Lower lobe of right lung (tissue), 2 donors: ENCODE measurements around the gene CATSPER3. TPM values are rescaled to one million over a fixed set of nuclear protein-coding genes. Genes with fewer than 3 reads are reported as not detected.
"Not testable (repeated sequence)": the region's sequence is repeated elsewhere in the genome, so short reads cannot be mapped to it uniquely, and the experiment has no call there.

Experiments
- ATAC-seq, 2 donors: fragments of 200-7000 bp; cut with Tn5 transposase; one replicate each; pipeline ENCODE4 v1.9.1; 2020 to 2022; ENCODE audit warnings: mild to moderate bottlenecking in 2 of 2, moderate library complexity in 2 of 2
- DNase-seq: peaks from one replicate; pipeline ENCODE4 v3.0.0-alpha.2; 2020
- H3K27ac ChIP-seq: fragments of 200-600 bp; one replicate; pipeline ENCODE4 v1.8.0; 2022
- H3K27me3 ChIP-seq: fragments of 200-600 bp; one replicate; pipeline ENCODE4 v1.8.0; 2022; ENCODE audit warnings: low read depth
- H3K36me3 ChIP-seq: fragments of 200-600 bp; one replicate; pipeline ENCODE4 v1.8.0; 2022; ENCODE audit warnings: mild to moderate bottlenecking
- H3K4me1 ChIP-seq: fragments of 200-600 bp; one replicate; pipeline ENCODE4 v1.8.0; 2022
- H3K4me3 ChIP-seq: fragments of 200-600 bp; one replicate; pipeline ENCODE4 v1.8.0; 2022; ENCODE audit warnings: mild to moderate bottlenecking
- H3K9me3 ChIP-seq: fragments of 200-600 bp; one replicate; pipeline ENCODE4 v1.8.0; 2022
- CTCF ChIP-seq: fragments of 200-600 bp; IDR thresholded peaks from one replicate; pipeline ENCODE4 v1.8.0; 2022; ENCODE audit warnings: antibody characterized with exemption, mild to moderate bottlenecking
- intact Hi-C: fragments of 100-400 bp; cut with DNase I; formaldehyde crosslinking; loops from one replicate; pipeline ENCODE4 v1.11.0; 2022
- total RNA-seq: library from RNA; stranded (reverse); fragmentation: NEBNext Ultra II Directional; extraction: Animal tissue kit (Norgen Biotek cat#: 25700); gene quantifications from one replicate; pipeline ENCODE4 v1.2.1, GENCODE V29; 2021
- donor health status: DM: no; HTN: yes; CAD: no; lungs with severe emphysema.

The CATSPER3 gene
- total RNA-seq, 1 donor from 2014 or later, result 0.68 TPM

- intact Hi-C loops, result no loop called here
Measured at GRCh38 chr5:134982230-134982629, 14.5 kb downstream of the CATSPER3 start.

GRCh38 chr5:134989266-134989830, 21.6 kb downstream of the CATSPER3 start:
- DNase-seq (no peak), ATAC-seq (no peak)
- H3K9me3 ChIP-seq, result no peaks in the 10 kb centered on the region
- H3K27me3 ChIP-seq, result no peaks in the 10 kb centered on the region
- no peak for TF ChIP-seq CTCF
- H3K4me3 ChIP-seq, result no peak overlapping the region
- no peak overlapping the region for H3K27ac ChIP-seq
- no peaks in the 10 kb centered on the region for H3K36me3 ChIP-seq
- intact Hi-C loops, result no loop called here
- H3K4me1 ChIP-seq, result no peaks in the 10 kb centered on the region

More at GRCh38 chr5:134982230-134982629, 14.5 kb downstream of the CATSPER3 start:
- Histone ChIP-seq H3K27ac (no peak overlapping the region), H3K9me3 (peaks cover 33% of the 10 kb centered on the region), H3K36me3 (no peaks in the 10 kb centered on the region), H3K4me3 (no peak overlapping the region), H3K4me1 (no peaks in the 10 kb centered on the region), H3K27me3 (no peaks in the 10 kb centered on the region)
- no peak for DNase-seq
- no peak for TF ChIP-seq CTCF
- ATAC-seq, result no peak

- H3K27me3 ChIP-seq, H3K4me3 ChIP-seq, DNase-seq, H3K27ac ChIP-seq, H3K9me3 ChIP-seq, ATAC-seq, H3K4me1 ChIP-seq, intact Hi-C loops, H3K36me3 ChIP-seq: not testable (repeated sequence)
Measured at GRCh38 chr5:134990183-134990582, 22.5 kb downstream of the CATSPER3 start.

GRCh38 chr5:134992148-134992547, 24.4 kb downstream of the CATSPER3 start:
- no peaks in the 10 kb centered on the region for H3K36me3 ChIP-seq
- intact Hi-C loops, result no loop called here
- no peak for TF ChIP-seq CTCF
- no peak for ATAC-seq
- no peak for DNase-seq
- no peaks in the 10 kb centered on the region for H3K9me3 ChIP-seq
- no peaks in the 10 kb centered on the region for H3K27me3 ChIP-seq
- H3K4me3 ChIP-seq, result no peak overlapping the region
- H3K4me1 ChIP-seq, result no peaks in the 10 kb centered on the region
- no peak overlapping the region for H3K27ac ChIP-seq

GRCh38 chr5:134993161-134993560, 25.5 kb downstream of the CATSPER3 start:
- TF ChIP-seq CTCF, result no peak
- intact Hi-C loops, result no loop called here
- ATAC-seq, result no peak

GRCh38 chr5:134994560-134995156, 27.0 kb downstream of the CATSPER3 start:
- H3K9me3 ChIP-seq, result no peaks in the 10 kb centered on the region
- no peak overlapping the region for H3K4me3 ChIP-seq
- H3K27me3 ChIP-seq, result no peaks in the 10 kb centered on the region
- TF ChIP-seq CTCF, result no peak
- no peak for DNase-seq
- H3K4me1 ChIP-seq, result no peaks in the 10 kb centered on the region
- intact Hi-C loops, result no loop called here
- no peak overlapping the region for H3K27ac ChIP-seq
- ATAC-seq, result no peak
- H3K36me3 ChIP-seq, result no peaks in the 10 kb centered on the region

More at GRCh38 chr5:134993161-134993560, 25.5 kb downstream of the CATSPER3 start:
- Histone ChIP-seq H3K27ac (no peak overlapping the region), H3K4me1 (no peaks in the 10 kb centered on the region), H3K9me3 (no peaks in the 10 kb centered on the region), H3K27me3 (no peaks in the 10 kb centered on the region), H3K4me3 (no peak overlapping the region), H3K36me3 (no peaks in the 10 kb centered on the region)
- DNase-seq, result no peak
